HG02642 (cell line): ENCODE results near the gene PRPF8.
"Not testable (repeated sequence)": the region's sequence is repeated elsewhere in the genome, so short reads cannot be mapped to it uniquely, and the experiment has no call there.

ENCODE experiments used
- ATAC-seq: cut with Tn5 transposase; IDR thresholded peaks from one replicate; pipeline ENCODE4 v1.9.1; 2021; ENCODE audit warnings: mild to moderate bottlenecking; ENCODE audit not compliant: unreplicated experiment, poor library complexity

Gene PRPF8

DNA sequence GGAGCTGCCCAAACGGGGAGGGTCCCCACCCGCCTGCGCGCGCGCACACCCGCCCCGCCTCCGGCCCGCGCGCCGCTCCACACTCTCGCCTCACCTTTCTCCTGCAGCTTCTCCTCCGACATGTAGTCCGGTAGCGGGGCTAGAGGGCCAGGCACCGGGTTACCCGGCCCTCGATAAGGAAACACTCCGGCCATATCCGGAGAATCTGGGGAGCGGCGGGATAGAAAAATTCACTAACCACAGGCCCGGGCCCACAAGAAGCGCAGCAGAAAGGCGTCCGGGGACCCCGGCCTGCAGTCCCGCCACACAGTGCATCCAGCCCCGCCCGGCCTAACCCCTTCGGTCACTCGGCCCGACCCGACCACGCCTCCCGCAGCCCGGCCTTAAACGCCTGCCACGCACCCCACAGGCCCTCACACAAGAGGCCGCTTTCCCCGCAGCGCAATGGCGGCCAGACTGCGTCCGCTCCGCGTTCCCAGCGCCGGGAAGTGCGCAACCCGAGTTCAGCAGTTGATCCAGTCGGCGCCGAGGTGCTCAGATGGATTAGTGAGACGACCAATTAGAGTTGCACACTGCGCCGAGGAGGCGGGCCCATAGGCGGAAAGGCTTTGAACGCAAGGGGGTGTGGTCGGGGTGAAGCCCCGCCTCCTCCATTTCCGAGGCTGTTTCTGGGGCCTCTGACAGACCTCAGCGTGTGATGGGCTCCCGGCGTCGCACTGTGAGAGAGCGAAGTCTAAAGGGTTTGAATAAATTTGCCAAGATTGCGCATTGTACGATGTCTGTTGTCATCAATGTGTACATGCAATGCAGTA, at the start of gene PRPF8:
Gene PRPF8, minus strand, starts transcription at position 490 of the 812 bp plus-strand sequence. Its CDS starts 296 bp downstream, at position 194.
- peak; percentile 98 for ATAC-seq

DNA sequence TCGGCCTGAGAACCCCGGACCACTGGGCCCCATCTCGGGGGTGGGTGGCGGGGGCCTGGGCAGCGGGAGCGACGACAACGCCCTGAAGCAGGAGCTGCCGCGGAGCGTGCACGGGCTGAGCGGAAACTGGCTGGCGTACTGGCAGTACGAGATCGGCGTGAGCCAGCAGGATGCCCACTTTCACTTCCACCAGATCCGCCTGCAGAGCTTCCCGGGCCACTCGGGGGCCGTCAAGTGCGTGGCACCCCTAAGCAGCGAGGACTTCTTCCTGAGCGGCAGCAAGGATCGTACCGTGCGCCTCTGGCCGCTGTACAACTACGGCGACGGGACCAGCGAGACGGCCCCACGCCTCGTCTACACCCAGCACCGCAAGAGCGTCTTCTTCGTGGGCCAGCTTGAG, 49.1 kb upstream of the PRPF8 start:
- ATAC-seq = no peak

DNA sequence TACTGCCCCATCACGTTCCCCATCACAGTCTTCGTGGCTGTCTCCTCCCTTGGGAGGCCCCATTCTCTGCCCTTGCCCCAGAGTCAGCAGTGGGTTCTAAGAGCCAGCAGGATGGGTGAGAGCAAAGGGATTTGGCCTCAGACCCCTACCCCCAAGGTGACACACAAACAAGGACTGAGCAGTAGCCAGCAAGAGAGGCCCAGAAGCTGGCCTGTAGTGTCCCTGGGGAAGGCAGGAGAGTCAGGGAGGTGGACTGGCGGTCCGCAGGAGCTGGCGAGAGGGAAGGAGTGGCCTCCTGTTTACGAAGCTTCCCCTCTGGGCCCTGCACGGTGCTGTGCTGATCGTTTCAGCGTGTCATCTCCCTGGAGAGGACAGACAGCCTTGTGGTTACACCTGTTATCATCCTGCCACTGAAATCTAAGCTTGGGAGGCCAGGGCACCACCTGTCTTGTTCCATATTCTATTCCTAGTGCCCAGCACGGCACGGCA, 48.2 kb upstream of the PRPF8 start:
- no peak for ATAC-seq

DNA sequence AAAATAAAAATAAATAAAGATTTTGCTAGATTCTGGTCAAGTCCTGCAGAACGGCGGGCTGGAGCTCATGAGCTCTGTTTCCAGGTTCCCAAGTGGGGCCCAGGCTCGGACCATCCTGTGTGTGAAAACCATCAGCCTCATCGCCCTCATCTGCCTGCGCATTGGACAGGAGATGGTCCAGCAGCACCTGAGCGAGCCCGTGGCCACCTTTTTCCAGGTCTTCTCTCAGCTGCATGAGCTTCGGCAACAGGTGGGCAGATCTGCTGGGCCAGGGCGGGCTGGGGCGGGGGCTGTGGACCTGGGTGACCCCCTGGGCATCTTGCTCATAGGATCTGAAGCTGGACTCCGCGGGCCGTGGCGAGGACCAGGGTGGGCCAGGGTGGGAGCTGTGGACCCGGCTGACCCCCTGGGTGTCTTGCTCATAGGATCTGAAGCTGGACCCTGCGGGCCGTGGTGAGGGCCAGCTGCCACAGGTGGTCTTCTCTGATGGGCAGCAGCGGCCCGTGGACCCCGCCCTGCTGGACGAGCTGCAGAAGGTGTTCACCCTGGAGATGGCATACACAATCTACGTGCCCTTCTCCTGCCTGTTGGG, 47.7 kb upstream of the PRPF8 start:
- no peak for ATAC-seq

DNA sequence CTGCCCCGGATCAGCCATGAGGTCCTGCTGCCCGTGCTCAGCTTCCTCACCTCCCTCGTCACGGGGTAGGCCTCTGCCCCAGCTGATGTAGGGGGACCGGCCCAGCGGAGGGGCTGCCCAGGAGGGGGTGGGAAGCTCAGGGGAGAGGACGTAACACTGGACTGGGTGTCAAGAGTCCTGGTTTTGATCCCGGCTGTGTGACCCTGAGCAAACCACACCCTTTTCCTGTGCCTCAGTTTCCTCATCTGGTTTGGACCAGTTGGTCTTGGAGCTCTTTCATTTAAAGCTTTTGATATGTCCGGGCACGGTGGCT, 46.5 kb upstream of the PRPF8 start:
- no peak for ATAC-seq

DNA sequence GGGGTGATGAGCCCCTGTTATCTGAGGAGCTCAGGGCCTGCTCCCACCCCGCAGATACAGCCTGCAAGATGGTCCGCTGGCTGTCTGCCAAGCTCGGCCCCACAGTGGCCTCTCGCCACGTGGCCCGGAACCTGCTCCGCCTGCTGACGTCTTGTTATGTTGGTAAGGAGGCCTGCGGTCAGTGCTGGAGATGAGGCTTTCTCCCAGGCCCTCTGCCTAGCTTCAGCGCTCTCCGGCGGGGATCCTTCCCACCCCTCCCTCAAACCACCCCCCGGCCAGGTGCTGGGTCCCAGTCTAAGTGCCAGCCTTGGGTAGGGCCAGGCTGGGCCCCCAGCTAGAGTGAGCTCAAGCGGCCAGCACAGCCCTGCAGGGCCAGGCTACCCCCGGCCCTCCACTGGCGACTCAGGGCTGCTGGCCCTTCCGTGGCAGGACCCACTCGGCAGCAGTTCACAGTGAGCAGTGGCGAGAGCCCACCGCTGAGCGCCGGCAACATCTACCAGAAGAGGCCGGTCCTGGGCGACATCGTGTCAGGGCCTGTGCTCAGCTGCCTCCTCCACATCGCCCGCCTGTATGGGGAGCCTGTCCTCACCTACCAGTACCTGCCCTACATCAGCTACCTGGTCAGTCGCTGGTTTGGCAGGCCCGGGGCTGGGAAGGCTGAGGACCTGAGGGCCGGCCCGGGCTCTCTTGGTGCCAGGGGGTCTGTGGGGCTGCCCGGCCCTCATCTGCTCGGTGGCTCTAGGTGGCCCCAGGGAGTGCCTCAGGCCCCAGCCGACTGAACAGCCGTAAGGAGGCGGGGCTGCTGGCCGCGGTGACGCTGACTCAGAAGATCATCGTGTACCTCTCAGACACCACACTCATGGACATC, 45.9 kb upstream of the PRPF8 start:
- no peak for ATAC-seq

DNA sequence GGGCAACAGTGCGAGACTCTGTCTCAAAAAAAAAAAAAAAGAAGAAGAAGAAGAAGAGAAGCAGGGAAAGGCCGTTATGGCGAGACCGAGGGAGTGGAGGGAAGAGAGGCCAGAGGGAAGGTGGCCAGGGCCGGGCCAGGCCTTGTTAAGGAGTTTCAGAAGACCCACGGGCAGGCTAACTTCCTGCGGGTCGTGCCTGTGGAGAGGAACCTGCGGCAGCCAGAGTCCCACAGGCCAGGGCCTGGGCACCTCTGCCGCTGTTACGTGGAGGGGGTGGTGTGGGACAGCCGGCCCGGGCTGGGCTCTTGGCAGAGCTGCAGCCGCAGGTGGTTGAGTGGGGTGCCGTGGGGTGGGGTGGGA, 45.3 kb upstream of the PRPF8 start:
- ATAC-seq = no peak

DNA sequence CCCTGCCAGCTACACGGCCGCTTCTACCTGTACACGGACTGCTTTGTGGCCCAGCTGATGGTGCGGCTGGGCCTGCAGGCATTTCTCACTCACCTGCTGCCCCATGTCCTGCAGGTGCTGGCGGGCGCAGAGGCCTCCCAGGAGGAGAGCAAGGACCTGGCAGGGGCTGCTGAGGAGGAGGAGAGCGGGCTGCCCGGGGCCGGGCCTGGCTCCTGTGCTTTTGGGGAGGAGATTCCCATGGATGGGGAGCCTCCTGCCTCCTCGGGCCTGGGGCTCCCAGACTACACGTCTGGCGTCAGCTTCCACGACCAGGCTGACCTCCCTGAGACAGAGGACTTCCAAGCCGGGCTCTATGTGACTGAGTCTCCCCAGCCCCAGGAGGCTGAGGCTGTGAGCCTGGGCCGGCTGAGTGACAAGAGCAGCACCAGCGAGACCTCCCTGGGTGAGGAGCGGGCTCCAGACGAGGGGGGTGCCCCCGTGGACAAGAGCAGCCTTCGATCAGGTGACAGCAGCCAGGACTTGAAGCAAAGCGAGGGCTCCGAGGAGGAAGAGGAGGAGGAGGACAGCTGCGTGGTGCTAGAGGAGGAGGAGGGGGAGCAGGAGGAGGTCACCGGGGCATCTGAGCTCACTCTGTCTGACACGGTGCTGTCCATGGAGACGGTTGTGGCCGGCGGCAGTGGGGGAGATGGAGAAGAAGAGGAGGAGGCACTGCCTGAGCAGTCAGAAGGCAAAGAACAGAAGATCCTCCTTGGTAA, 43.4 kb upstream of the PRPF8 start:
- ATAC-seq = no peak

DNA sequence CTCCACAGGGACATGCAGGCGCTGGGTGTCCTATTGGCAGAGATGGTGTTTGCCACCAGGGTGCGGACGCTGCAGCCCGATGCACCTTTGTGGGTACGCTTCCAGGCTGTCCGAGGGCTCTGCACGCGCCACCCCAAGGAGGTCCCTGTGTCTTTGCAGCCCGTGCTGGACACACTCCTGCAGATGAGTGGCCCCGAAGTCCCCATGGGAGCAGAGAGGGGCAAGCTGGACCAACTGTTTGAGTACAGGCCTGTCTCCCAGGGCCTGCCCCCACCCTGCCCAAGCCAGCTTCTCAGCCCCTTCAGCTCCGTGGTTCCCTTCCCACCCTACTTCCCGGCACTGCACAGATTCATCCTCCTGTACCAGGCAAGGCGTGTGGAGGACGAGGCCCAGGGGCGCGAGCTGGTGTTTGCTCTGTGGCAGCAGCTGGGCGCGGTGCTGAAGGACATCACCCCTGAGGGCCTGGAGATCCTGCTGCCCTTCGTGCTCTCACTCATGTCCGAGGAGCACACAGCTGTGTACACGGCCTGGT, 42.7 kb upstream of the PRPF8 start:
- ATAC-seq = no peak

DNA sequence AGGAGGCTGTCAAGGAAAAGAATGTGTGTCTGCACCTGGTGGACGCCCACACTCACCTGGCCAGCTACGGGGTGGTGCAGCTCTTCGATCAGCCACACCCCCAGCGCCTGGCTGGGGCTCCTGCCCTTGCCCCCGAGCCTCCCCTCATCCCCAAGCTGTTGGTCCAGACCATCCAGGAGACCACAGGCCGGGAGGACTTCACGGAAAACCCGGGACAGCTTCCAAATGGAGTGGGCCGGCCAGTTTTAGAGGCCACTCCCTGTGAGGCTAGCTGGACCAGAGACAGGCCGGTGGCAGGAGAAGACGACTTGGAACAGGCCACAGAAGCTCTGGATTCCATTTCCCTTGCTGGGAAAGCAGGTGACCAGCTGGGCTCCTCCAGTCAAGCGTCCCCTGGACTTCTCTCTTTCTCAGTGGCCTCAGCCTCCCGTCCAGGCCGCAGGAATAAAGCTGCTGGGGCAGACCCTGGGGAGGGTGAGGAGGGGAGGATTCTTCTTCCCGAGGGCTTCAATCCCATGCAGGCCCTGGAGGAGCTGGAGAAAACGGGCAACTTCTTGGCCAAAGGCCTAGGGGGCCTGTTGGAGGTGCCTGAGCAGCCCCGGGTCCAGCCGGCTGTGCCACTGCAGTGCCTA, 42.1 kb upstream of the PRPF8 start:
- no peak for ATAC-seq

DNA sequence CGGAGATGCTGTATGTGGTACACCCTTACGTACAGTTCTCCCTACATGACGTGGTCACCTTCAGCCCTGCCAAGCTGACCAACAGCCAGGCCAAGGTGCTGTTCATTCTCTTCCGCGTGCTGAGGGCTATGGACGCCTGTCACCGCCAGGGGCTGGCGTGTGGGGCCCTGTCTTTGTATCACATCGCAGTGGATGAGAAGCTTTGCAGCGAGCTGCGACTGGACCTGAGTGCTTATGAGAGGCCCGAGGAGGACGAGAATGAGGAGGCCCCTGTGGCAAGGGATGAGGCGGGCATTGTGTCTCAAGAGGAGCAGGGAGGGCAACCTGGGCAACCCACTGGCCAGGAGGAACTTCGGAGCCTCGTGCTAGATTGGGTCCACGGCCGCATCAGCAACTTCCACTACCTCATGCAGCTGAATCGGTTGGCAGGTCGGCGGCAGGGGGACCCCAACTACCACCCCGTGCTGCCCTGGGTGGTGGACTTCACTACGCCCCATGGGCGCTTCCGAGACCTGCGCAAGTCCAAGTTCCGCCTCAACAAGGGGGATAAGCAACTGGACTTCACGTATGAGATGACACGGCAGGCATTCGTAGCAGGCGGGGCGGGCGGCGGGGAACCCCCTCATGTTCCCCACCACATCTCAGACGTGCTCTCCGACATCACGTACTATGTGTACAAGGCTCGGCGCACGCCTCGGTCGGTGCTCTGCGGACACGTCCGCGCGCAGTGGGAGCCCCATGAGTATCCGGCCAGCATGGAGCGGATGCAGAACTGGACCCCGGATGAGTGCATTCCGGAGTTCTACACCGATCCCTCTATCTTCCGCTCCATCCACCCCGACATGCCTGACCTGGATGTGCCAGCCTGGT, 41.2 kb upstream of the PRPF8 start:
- ATAC-seq = no peak

DNA sequence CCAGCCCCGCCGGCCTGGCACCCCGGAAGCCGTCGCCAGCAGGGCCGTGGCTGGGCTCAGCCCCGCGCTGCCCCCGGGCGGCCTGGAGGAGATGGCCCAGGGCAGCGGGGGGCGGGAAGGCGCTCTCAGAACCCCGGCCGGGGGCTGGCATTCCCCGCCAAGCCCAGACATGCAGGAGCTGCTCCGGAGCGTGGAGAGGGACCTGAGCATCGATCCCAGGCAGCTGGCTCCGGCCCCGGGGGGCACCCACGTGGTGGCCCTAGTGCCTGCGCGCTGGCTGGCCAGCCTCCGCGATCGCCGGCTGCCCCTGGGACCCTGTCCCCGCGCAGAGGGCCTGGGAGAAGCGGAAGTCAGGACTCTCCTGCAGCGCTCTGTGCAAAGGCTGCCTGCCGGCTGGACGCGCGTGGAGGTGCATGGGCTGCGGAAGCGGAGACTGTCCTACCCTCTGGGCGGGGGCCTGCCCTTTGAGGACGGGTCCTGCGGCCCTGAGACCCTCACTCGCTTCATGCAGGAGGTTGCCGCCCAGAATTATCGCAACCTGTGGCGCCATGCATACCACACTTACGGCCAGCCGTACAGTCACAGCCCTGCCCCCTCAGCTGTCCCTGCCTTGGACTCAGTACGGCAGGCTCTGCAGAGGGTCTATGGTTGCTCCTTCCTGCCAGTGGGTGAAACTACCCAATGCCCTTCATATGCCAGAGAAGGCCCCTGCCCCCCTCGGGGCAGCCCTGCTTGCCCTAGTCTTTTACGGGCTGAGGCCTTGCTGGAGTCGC, 40.4 kb upstream of the PRPF8 start:
- peak; percentile 40 for ATAC-seq

DNA sequence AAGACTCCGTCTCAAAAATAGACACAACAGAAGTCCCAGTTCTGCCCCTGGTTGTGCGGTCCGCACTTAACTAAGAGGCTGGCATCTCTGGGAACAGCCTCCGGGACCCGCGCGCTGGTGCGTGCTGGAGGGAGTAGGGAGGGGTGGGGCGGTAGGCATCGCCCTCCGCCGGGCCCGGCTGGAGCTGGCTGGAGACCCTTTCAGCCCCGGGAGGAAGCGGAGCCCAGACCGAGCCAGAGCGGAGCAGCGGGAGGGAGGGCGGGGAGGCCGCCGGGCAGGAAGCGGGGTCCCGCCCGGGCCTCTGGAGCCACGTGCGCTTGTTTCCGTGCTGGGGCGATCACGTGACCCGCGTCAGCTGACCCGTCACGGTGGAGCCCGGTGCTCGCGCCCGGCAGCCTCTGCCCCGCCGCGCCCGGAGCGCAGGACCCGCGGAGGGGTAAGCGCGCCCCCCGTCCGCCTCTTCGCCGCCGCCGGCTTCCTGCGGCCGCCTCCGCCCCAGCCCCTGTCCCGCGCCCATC, 39.7 kb upstream of the PRPF8 start, which contains the start of gene WDR81:
Gene WDR81, plus strand, starts transcription at position 354 of the 518 bp plus-strand sequence. CDS start 256 bp downstream, outside the sequence.
- ATAC-seq = peak; percentile 66

DNA sequence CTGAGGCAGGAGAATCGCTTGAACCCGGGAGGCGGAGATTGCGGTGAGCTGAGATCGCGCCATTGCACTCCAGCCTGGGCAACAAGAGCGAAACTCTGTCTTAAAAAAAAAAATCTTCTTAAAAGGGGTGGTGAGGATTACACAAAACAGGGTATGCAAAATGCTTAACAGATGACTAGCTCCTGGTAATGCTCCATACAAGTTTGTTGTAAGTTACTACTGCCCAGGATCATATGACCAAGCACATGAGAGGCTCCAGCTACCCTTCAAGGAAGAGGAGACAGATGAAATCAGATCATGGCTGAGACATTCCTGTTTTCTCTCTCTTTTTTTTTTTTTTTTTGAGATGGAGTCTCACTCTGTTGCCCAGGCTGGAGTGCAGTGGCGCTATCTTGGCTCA, 37.4 kb upstream of the PRPF8 start:
- not testable (repeated sequence) for ATAC-seq

DNA sequence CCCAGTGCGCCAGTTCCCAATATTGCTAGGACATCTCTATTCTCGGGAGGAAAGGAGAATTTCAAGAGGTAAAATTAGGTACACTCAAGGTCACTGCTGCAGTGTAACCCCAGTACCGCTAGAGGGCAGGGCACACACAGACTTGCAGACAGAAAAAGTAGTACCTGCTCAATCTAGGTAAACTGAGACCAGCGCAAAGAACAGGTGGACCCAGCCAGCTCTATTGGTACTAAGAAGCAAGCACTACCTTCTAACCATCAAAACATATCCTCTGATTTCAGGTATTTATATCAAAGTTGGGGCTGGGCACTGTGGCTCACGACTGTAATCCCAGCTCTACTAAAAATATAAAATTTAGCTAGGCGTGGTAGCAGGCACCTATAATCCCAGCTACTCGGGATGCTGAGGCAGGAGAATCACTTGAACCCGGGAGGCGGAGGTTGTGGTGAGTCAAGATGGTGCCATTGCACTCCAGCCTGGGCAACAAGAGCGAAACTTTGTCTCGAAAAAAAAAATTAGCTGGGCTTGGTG, 36.3 kb upstream of the PRPF8 start:
- ATAC-seq = no peak

DNA sequence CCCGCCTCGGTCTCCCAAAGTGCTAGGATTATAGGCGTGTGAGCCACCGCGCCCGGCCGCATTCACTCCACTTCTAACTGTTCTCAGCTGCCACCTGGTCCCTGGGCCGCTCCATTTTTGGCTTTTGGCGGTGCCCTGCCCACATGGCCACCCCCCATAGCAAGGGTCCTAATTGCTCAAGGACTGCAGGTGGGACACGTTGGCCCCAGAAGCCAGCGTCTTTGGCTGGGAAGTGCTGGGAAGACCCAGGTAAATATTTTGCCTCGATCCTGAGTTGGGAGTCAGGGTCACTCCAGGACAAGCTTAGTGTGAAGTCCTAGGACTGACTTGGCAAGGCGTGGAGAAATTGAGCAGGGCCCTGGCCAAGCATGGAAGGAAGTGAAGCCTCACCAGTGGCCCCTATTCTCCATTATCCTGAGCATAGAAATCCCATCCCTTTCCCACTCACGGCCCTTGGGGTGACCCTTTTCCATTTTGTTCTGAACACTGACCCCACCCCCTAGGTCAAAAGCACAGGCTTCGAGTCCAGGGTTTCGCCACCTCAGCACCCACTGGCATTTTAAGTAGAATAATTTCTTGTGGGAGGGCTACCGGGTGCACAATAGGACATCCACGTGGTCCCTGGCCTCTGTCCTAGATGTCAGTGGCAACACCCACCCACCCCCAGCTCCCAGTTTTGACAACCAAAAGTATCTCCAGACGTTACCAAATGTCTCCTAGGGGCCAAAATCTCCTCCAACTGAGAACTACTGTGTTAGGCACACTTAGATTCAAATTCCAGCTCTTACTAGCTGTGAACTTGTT, 33.9 kb upstream of the PRPF8 start:
- no peak for ATAC-seq
